Lung microvascular endothelial cell (primary cell): ENCODE results near the gene OSBPL1A. TPM values are rescaled to one million over a fixed set of nuclear protein-coding genes. Genes with fewer than 3 reads are reported as not detected.

Experiments used
- DNase-seq, 2 donors: peaks; one replicate each; pipeline versions ENCODE4 v3.0.0 to v3.0.0-alpha.2; 2010; ENCODE audit warnings: low read depth in 2 of 2
- total RNA-seq: library from RNA; depleted of rRNA; stranded (reverse); fragments of >200 nt; gene quantifications from 2 replicates; pipeline ENCODE4 v1.2.1, GENCODE V29; 2014

The OSBPL1A gene
- total RNA-seq = 8.7 and 10.7 TPM in 2 replicates

DNA sequence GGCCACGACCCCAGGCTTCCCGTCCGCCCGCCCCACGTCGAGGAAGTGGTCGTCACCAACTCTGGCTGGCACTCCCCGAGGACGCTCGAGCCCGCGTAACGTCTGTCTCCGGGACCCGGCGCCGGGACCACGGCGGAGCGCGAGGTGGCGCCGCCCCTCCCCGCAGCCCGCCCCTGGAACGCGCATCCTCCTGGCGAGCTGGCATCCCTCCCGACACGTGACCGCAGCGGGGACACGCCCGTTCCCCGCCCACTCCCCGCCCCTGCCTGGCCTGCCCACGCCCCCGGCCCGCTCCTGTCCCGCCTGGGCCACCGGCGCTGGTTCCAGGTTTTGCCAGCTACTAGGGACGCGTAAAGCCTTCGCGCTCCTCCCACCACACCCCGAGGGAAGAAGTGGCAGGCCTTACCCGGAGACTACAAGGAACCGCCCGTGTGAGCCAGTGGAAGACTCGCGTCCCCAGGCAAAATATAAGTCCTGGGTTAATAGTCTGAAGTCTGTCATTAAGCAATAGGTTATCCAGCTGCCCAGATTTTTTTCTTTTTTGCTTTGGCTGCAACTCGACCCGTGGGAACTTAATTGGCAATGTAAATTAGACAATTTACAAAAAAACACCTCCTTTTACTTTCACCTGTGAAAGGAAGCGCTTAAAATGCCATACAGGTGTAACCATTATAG is at the start of gene OSBPL1A:
OSBPL1A (minus strand) TSS at position 131 of the 675 bp plus-strand sequence. CDS start 20,291 bp downstream, outside the sequence.
- peak; percentile 93 to 97 for DNase-seq

GRCh38 chr18:24446953-24447538 is 49.4 kb upstream of the OSBPL1A start:
- no peak for DNase-seq

- no peak for DNase-seq
Measured at GRCh38 chr18:24446453-24446852, 48.8 kb upstream of the OSBPL1A start.

GRCh38 chr18:24443870-24444269 is 46.2 kb upstream of the OSBPL1A start:
- no peak for DNase-seq

DNA sequence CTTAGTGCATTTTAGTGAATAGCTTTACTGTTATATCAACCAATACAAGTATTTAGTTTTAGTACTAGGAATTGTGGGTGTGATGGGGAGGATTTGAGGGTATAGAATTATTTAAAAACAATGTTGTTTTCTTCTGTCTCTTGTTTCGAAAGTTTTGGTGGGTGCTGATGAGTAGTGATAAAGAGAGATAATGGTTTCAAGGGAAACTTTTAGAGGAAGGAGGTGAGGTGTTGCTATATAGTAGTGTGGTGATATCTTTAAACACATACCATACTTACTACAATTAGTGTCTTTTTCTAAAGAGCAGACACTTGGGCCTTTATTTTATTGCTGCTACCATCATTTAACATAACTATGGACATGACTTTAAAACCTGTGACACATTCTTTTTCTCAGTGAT is 39.3 kb upstream of the OSBPL1A start:
- no peak for DNase-seq

GRCh38 chr18:24432618-24433017 is 35.0 kb upstream of the OSBPL1A start:
- DNase-seq = no peak

GRCh38 chr18:24429188-24429587 is 31.6 kb upstream of the OSBPL1A start:
- no peak for DNase-seq

GRCh38 chr18:24428709-24429108 is 31.1 kb upstream of the OSBPL1A start:
- no peak for DNase-seq

DNA sequence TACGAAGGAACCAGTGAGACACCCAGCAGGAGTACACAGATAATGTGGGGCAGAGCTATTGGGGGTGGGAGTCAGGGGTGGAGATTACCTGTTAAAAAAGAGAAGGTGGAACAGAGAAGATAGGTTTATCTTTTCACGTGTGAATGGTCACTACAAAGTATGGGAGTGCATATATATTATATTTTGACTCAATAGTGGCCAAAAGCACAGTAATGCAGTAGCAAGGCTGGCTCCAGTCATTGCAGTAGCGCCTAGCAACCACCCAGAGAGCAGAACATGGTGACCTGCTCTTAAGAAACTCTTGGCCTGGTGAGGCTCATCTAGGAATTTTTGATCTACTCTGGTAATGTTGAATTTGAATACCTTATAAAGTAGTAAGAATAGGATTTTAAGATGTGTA is 29.9 kb upstream of the OSBPL1A start:
- peak; percentile 9 to 20 for DNase-seq

GRCh38 chr18:24426398-24427294 is 29.0 kb upstream of the OSBPL1A start, which contains the start of gene IMPACT:
IMPACT (plus strand) TSS chr18:24426670; CDS start chr18:24426757, 87 bp downstream.
- DNase-seq = peak; percentile 85 to 88

- DNase-seq = no peak
Measured at GRCh38 chr18:24426073-24426397, 28.4 kb upstream of the OSBPL1A start.

- DNase-seq = no peak
Measured at GRCh38 chr18:24421831-24422230, 24.2 kb upstream of the OSBPL1A start.

DNA sequence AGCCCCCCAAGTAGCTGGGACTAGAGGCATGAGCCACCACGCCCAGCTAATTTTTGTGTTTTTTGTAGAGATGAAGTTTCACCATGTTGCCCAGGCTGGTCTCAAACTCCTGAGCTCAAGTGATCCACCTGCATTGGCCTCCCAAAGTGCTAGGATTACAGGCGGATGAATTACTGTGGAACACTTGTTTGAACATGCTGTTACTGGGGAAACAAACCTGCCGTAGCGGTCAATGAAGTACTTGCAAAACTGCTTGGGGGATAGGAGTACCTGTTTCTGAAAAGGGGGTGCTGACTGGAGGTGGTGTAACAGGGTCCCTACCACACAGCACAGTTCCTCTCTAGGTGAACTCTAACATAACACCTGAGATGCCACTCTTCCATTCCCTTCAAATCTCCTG is 22.9 kb upstream of the OSBPL1A start:
- no peak for DNase-seq

DNA sequence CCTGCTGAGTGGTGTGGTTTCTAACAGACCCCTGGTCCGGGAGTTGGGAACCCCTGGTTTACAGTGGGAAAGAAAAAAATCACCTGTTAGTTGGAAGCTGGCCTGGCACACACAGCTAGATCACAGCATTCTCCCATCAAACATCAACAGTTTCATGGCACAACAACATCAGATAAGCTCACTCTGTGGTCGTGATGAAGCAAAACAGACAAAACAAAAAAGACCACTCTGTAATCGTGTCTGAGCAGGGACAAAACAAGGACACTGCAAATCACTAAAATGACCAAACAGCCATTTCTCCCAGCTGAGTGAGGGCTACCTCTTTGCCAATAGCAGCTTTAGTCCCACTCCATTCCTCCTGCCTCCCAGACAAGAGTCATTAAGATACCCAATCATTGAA is 19.9 kb upstream of the OSBPL1A start:
- no peak for DNase-seq

- DNase-seq = no peak
Measured at GRCh38 chr18:24414349-24415003, 16.9 kb upstream of the OSBPL1A start.

DNA sequence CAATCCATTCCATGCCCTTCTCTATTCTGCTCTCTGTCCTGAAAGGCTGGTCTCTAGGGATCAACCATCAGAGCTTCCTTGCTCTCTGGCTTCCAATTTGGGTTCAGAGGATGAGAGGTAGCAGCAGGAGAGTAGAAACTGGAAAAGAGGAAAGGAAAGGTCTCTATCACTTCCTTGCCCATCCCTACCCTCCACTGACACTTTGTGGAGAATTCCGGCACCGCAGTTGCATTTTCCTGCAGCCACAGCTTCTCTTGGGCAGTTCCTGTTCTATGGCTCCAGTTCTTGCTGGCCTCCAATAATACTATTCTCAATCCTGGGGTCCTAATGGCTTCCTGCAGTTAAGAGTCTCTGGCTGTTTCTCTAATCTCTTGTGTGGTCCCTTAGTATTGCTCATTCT is 15.5 kb upstream of the OSBPL1A start:
- peak; percentile 5 to 31 for DNase-seq

- DNase-seq = no peak
Measured at GRCh38 chr18:24408496-24408895, 10.9 kb upstream of the OSBPL1A start.

GRCh38 chr18:24404591-24404990 is 7.0 kb upstream of the OSBPL1A start:
- DNase-seq = no peak

DNA sequence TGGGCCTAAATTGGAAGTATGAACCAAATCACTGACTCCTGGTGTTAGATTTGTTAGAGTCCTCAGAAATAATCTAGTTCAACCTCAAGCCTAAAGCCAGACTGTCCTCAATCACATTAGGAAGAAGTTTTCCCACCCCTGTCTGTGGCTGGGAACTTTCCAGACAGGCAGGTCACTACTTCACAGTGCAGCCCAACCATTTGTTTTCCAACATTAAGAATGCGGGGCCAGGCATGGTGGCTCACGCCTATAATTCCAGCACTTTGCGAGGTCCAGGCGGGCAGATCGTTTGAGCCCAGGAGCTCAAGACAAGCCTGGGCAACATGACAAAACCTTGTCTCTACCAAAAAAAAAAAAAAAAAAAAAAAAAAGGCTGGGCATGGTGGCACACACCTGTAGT is 5.5 kb upstream of the OSBPL1A start:
- no peak for DNase-seq

- peak in 1 of 2 donors; percentile 26 for DNase-seq
Measured at GRCh38 chr18:24402209-24402785, 4.7 kb upstream of the OSBPL1A start.

DNA sequence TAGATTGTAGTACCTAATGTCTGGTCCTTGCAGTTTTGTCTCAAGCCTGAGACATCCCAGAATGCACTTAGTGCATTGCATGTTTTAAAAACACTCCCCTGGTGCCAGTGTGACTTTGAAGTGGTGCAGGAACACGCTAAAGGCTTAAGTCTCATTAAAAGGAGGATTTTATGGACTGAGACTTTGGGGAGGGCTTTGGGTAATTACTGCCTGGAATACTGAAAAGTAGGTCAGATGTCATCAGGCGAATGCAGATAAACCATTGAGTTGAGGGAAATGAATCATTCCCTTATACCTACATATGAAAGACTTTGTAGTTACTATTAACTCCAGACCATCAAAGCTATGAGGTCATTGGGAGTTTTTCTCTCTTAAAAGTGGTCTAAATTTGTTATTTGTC is 3.0 kb upstream of the OSBPL1A start:
- DNase-seq = peak in 1 of 2 donors; percentile 5
